ENCODE measurements around the gene P3H2.

GRCh38 chr3:190044974-190045373 is 75.7 kb downstream of the P3H2 start:
- TF ChIP-seq, protein P1, sequence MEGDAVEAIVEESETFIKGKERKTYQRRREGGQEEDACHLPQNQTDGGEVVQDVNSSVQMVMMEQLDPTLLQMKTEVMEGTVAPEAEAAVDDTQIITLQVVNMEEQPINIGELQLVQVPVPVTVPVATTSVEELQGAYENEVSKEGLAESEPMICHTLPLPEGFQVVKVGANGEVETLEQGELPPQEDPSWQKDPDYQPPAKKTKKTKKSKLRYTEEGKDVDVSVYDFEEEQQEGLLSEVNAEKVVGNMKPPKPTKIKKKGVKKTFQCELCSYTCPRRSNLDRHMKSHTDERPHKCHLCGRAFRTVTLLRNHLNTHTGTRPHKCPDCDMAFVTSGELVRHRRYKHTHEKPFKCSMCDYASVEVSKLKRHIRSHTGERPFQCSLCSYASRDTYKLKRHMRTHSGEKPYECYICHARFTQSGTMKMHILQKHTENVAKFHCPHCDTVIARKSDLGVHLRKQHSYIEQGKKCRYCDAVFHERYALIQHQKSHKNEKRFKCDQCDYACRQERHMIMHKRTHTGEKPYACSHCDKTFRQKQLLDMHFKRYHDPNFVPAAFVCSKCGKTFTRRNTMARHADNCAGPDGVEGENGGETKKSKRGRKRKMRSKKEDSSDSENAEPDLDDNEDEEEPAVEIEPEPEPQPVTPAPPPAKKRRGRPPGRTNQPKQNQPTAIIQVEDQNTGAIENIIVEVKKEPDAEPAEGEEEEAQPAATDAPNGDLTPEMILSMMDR (conservative IDR thresholded peaks at IDR 0.05): no peak
- TF ChIP-seq EZH2 (IDR thresholded peaks at IDR 0.05; ENCODE audit: low read depth): no peak
